ENCODE results near the gene KIF18B. TPM values are rescaled to one million over a fixed set of nuclear protein-coding genes. Genes with fewer than 3 reads are reported as not detected.

Gene KIF18B
- polyA plus RNA-seq, 12 donors: 5.0 to 17.5 (median 9.3) TPM; not detected in 1

GRCh38 chr17:44878627-44879221 lies 68.8 kb downstream of the KIF18B start:
- DNase-seq: peak; percentile 51

- DNase-seq: no peak
These were observed 70.5 kb downstream of the KIF18B start for GRCh38 chr17:44877121-44877520.

GRCh38 chr17:44875761-44876160 lies 71.8 kb downstream of the KIF18B start:
- no peak for DNase-seq

Other genes with a start within 250 kb of the KIF18B start
- 10 to 100 TPM in 4 of 12 donors, 1 to 10 TPM in 7, not detected in 1; 5.5 to 18.5 (median 7.1) TPM for gene DBF4B, start 239.1 kb downstream of the KIF18B start, polyA plus RNA-seq (ENCODE audit: insufficient read length in 12 of 12)
- gene ADAM11, start 188.8 kb downstream of the KIF18B start, polyA plus RNA-seq (ENCODE audit: insufficient read length in 12 of 12): 1 to 10 TPM in 8 of 12 donors, under 1 TPM in 2, not detected in 2; 0.96 to 4.1 (median 1.8) TPM
- gene GJC1, start 117.5 kb downstream of the KIF18B start, polyA plus RNA-seq (ENCODE audit: insufficient read length in 12 of 12): 10 to 100 TPM in 11 of 12 donors, not detected in 1; 16.3 to 32.0 (median 21.9) TPM
- gene HIGD1B, start 99.9 kb downstream of the KIF18B start, polyA plus RNA-seq (ENCODE audit: insufficient read length in 12 of 12): 1 to 10 TPM in 10 of 12 donors, not detected in 2; 2.5 to 6.5 (median 4.0) TPM
- 100 to 1,000 TPM in 1 of 12 donors, 10 to 100 TPM in 10, not detected in 1; 59.8 to 132 (median 68.8) TPM for gene EFTUD2, start 48.3 kb downstream of the KIF18B start, polyA plus RNA-seq (ENCODE audit: insufficient read length in 12 of 12)
- gene GFAP, start 32.3 kb downstream of the KIF18B start, polyA plus RNA-seq (ENCODE audit: insufficient read length in 12 of 12): 1 to 10 TPM in 4 of 12 donors, under 1 TPM in 5, not detected in 3; 0.23 to 2.5 (median 0.68) TPM
- gene C1QL1, start 20.5 kb upstream of the KIF18B start, polyA plus RNA-seq (ENCODE audit: insufficient read length in 12 of 12): 1 to 10 TPM in 11 of 12 donors, not detected in 1; 1.2 to 8.8 (median 1.9) TPM
- gene DCAKD, start 103.9 kb upstream of the KIF18B start, polyA plus RNA-seq (ENCODE audit: insufficient read length in 12 of 12): 100 to 1,000 TPM in 1 of 12 donors, 10 to 100 TPM in 11; 25.4 to 360 (median 30.2) TPM
- gene NMT1, start 113.5 kb upstream of the KIF18B start, polyA plus RNA-seq (ENCODE audit: insufficient read length in 12 of 12): 10 to 100 TPM in 11 of 12 donors, not detected in 1; 34.2 to 92.9 (median 40.6) TPM
- gene PLCD3, start 184.7 kb upstream of the KIF18B start, polyA plus RNA-seq (ENCODE audit: insufficient read length in 12 of 12): 10 to 100 TPM in 11 of 12 donors, not detected in 1; 21.4 to 75.0 (median 30.5) TPM
- gene ACBD4, start 187.9 kb upstream of the KIF18B start, polyA plus RNA-seq (ENCODE audit: insufficient read length in 12 of 12): 10 to 100 TPM in 2 of 12 donors, 1 to 10 TPM in 9, not detected in 1; 3.9 to 11.0 (median 5.8) TPM
- 10 to 100 TPM in 11 of 12 donors, not detected in 1; 19.6 to 35.9 (median 22.2) TPM for gene HEXIM1, start 200.7 kb upstream of the KIF18B start, polyA plus RNA-seq (ENCODE audit: insufficient read length in 12 of 12)
- 1 to 10 TPM in 10 of 12 donors, not detected in 2; 4.5 to 9.1 (median 6.3) TPM for gene HEXIM2, start 214.1 kb upstream of the KIF18B start, polyA plus RNA-seq (ENCODE audit: insufficient read length in 12 of 12)